GM18526 (cell line): ENCODE measurements around the gene IBA57.

Experiments
- POLR2A ChIP-seq: IDR thresholded peaks from 3 replicates; pipeline ENCODE4 v1.6.1; 2011; ENCODE audit not compliant: insufficient read length; ENCODE audit errors: extremely low read depth

Gene IBA57

GRCh38 chr1:228165372-228166169, at the start of gene IBA57:
Gene IBA57 (plus strand): TSS chr1:228165804. CDS start chr1:228165817, 13 bp downstream.
- TF ChIP-seq POLR2A, result peak; percentile 85

GRCh38 chr1:228117335-228117734, 48.3 kb upstream of the IBA57 start:
- no peak for TF ChIP-seq POLR2A

GRCh38 chr1:228118040-228118439, 47.6 kb upstream of the IBA57 start:
- TF ChIP-seq POLR2A, result no peak

GRCh38 chr1:228120351-228120750, 45.3 kb upstream of the IBA57 start:
- TF ChIP-seq POLR2A, result no peak

- TF ChIP-seq POLR2A, result no peak
Observed at GRCh38 chr1:228120857-228121489, 44.6 kb upstream of the IBA57 start.

- TF ChIP-seq POLR2A, result no peak
Observed at GRCh38 chr1:228122921-228123441, 42.6 kb upstream of the IBA57 start.

GRCh38 chr1:228123505-228123904, 42.1 kb upstream of the IBA57 start:
- TF ChIP-seq POLR2A, result no peak

GRCh38 chr1:228125185-228125584, 40.4 kb upstream of the IBA57 start:
- no peak for TF ChIP-seq POLR2A

- TF ChIP-seq POLR2A, result no peak
Observed at GRCh38 chr1:228131766-228132165, 33.8 kb upstream of the IBA57 start.

GRCh38 chr1:228134591-228134990, 31.0 kb upstream of the IBA57 start:
- no peak for TF ChIP-seq POLR2A

GRCh38 chr1:228136901-228137300, 28.7 kb upstream of the IBA57 start:
- no peak for TF ChIP-seq POLR2A

GRCh38 chr1:228139406-228139930, 26.1 kb upstream of the IBA57 start:
- no peak for TF ChIP-seq POLR2A

- TF ChIP-seq POLR2A, result peak; percentile 90
Observed at GRCh38 chr1:228139931-228140723, 25.5 kb upstream of the IBA57 start, which contains the start of gene GUK1. Gene GUK1 (plus strand): TSS chr1:228140279. CDS start chr1:228140303, 24 bp downstream.

GRCh38 chr1:228140724-228141225, 24.8 kb upstream of the IBA57 start:
- TF ChIP-seq POLR2A, result no peak
